ENCODE data around the gene GPC5. TPM values are rescaled to one million over a fixed set of nuclear protein-coding genes. Genes with fewer than 3 reads are reported as not detected.

The GPC5 gene
- total RNA-seq, 1 donor from 2014 or later, result 0.28 TPM

GRCh38 chr13:92727118-92727517 lies 1328.7 kb downstream of the GPC5 start:
- Mint-ChIP-seq H3K4me3 (no peak overlapping the region), H3K4me1 (no peaks in the 10 kb centered on the region), H3K36me3 (ENCODE audit: low read depth) (no peaks in the 10 kb centered on the region), H3K9me3 (peaks cover 6% of the 10 kb centered on the region), H3K27ac (ENCODE audit: unreplicated experiment) (no peak overlapping the region), H3K27me3 (ENCODE audit: low read depth) (no peaks in the 10 kb centered on the region)
- TF ChIP-seq CTCF (conservative IDR thresholded peaks at IDR 0.05), result no peak
- DNase-seq (ENCODE audit: low read depth, low spot score), result no peak

GRCh38 chr13:92734068-92734467 lies 1335.6 kb downstream of the GPC5 start:
- Mint-ChIP-seq H3K27ac (ENCODE audit: unreplicated experiment) (no peak overlapping the region), H3K4me1 (peaks cover 5% of the 10 kb centered on the region), H3K27me3 (ENCODE audit: low read depth) (no peaks in the 10 kb centered on the region), H3K36me3 (ENCODE audit: low read depth) (no peaks in the 10 kb centered on the region), H3K4me3 (no peak overlapping the region), H3K9me3 (peaks cover 8% of the 10 kb centered on the region)
- no peak for TF ChIP-seq CTCF (conservative IDR thresholded peaks at IDR 0.05)
- DNase-seq (ENCODE audit: low read depth, low spot score), result no peak

DNA sequence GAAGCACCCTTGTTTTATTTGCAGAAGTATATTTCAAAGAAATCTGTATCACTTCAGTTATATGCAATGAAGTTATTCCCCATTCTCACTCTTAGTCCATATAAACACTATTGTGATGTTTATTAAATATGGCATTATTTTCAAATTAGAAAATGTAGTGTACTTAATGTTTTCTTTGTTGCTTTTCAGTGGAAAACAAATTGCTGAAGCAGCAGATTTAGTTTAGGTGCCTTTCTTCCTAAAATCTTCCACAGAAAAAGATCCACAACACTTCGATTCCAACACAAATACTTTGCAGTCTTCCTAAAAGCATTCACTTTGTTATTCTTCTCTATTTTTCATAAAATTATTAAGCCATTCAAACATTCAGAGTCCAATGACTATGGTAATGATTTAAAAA lies 1336.1 kb downstream of the GPC5 start:
- peaks cover 5% of the 10 kb centered on the region for H3K4me1 Mint-ChIP-seq
- H3K36me3 Mint-ChIP-seq (ENCODE audit: low read depth), result no peaks in the 10 kb centered on the region
- TF ChIP-seq CTCF (conservative IDR thresholded peaks at IDR 0.05), result no peak
- no peak for DNase-seq (ENCODE audit: low read depth, low spot score)
- no peak overlapping the region for H3K4me3 Mint-ChIP-seq
- H3K9me3 Mint-ChIP-seq, result peaks cover 8% of the 10 kb centered on the region
- no peaks in the 10 kb centered on the region for H3K27me3 Mint-ChIP-seq (ENCODE audit: low read depth)
- H3K27ac Mint-ChIP-seq (ENCODE audit: unreplicated experiment), result no peak overlapping the region

DNA sequence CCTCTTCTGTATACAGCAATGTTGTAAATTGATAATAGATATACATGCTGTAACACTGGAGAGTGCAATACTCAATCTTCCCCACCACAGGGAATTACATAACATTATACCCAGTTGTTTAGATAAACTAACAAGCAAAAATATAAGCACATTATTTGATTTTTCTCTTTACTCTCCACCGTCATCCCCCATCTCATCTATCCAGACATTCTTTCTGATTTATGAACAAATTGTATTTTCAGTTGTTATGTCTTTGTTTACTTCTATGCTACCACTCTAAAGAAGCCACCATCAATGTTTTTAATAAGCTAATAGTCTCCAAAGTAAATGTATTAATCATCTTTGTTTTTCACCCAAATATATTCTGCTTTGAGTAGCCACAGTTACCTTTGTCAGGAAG lies 1337.5 kb downstream of the GPC5 start:
- Mint-ChIP-seq H3K27ac (ENCODE audit: unreplicated experiment) (no peak overlapping the region), H3K9me3 (peaks cover 8% of the 10 kb centered on the region), H3K36me3 (ENCODE audit: low read depth) (no peaks in the 10 kb centered on the region), H3K4me3 (no peak overlapping the region), H3K27me3 (ENCODE audit: low read depth) (no peaks in the 10 kb centered on the region), H3K4me1 (peaks cover 5% of the 10 kb centered on the region)
- TF ChIP-seq CTCF (conservative IDR thresholded peaks at IDR 0.05), result no peak
- no peak for DNase-seq (ENCODE audit: low read depth, low spot score)

DNA sequence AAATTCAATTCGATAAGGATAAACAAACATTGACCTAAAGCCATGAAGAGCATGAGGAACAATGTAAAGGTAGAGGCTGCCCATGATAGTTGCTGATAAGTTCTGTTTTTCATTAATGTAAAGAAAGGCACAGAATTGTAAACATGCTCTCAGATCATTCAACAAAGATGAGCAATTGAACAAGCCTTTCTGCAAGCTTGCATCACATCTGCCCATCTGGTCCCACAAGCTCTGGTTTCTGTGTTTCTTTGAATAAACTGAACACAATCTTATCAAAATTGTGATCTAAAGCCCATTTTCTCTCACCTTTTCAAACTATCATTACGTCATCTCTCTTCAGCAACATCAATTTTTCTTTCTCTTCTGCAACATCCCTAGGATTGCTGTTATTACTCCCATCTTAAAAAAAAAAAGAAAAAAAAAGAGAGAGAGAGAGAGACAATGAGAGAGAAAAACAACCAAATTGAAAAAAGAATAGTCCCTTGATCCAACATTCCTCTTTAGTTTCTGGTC lies 1340.9 kb downstream of the GPC5 start:
- H3K36me3 Mint-ChIP-seq (ENCODE audit: low read depth), result no peaks in the 10 kb centered on the region
- no peak for DNase-seq (ENCODE audit: low read depth, low spot score)
- no peaks in the 10 kb centered on the region for H3K27me3 Mint-ChIP-seq (ENCODE audit: low read depth)
- peaks cover 8% of the 10 kb centered on the region for H3K9me3 Mint-ChIP-seq
- H3K4me3 Mint-ChIP-seq, result no peak overlapping the region
- no peak for TF ChIP-seq CTCF (conservative IDR thresholded peaks at IDR 0.05)
- H3K4me1 Mint-ChIP-seq, result no peaks in the 10 kb centered on the region
- H3K27ac Mint-ChIP-seq (ENCODE audit: unreplicated experiment), result no peak overlapping the region

DNA sequence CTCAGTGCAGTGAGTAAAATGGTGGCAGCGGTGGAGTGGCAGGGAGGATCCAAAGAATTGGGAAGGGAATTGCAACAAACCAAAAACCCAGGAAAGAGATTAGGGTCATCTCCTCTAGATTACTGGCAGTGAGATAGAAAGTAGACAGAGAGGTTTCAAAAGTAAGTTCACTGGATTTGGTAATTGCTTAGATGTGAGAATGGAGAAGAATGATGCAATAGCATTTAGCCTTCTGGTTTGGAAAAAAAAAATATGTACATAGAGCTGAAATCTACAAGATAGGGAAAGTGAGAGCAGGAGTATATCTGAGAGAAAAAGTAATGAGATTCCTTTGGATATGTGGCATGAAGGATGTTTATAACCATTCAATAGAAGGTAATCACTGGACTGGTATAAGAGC lies 1345.6 kb downstream of the GPC5 start:
- no peaks in the 10 kb centered on the region for H3K4me1 Mint-ChIP-seq
- H3K4me3 Mint-ChIP-seq, result no peak overlapping the region
- no peaks in the 10 kb centered on the region for H3K27me3 Mint-ChIP-seq (ENCODE audit: low read depth)
- no peak overlapping the region for H3K27ac Mint-ChIP-seq (ENCODE audit: unreplicated experiment)
- no peaks in the 10 kb centered on the region for H3K36me3 Mint-ChIP-seq (ENCODE audit: low read depth)
- H3K9me3 Mint-ChIP-seq, result no peaks in the 10 kb centered on the region
- TF ChIP-seq CTCF (conservative IDR thresholded peaks at IDR 0.05), result no peak
- DNase-seq (ENCODE audit: low read depth, low spot score), result no peak
